H54 (cell line): ENCODE results near the gene PRRC2C.
"Not testable (repeated sequence)": the region's sequence is repeated elsewhere in the genome, so short reads cannot be mapped to it uniquely, and the experiment has no call there.

Experiments
- DNase-seq: peaks from one replicate; pipeline ENCODE4 v3.0.0; 2011; ENCODE audit warnings: low spot score, mixed read lengths; ENCODE audit not compliant: insufficient read length
- FAIRE-seq: peaks from 3 replicates; lab custom pipeline; 2011; peaks lifted over from hg19 to GRCh38; lab: Jason Lieb, UNC
- POLR2A ChIP-seq: IDR thresholded peaks from 2 replicates; pipeline ENCODE4 v1.6.1; 2011; ENCODE audit warnings: low read depth, mild to moderate bottlenecking, low read length

PRRC2C gene

GRCh38 chr1:171583591-171584201 is 98.4 kb downstream of the PRRC2C start:
- TF ChIP-seq POLR2A: no peak
- DNase-seq: no peak
- no peak for FAIRE-seq

- no peak for TF ChIP-seq POLR2A
- no peak for FAIRE-seq
- DNase-seq: no peak
These were observed 100.4 kb downstream of the PRRC2C start for GRCh38 chr1:171585715-171586114.

- FAIRE-seq (no peak), DNase-seq (no peak)
These were observed 102.9 kb downstream of the PRRC2C start for GRCh38 chr1:171588230-171588629.

GRCh38 chr1:171590022-171590421 is 104.7 kb downstream of the PRRC2C start:
- no peak for FAIRE-seq
- DNase-seq: no peak
- TF ChIP-seq POLR2A: no peak

More at GRCh38 chr1:171588230-171588629, 102.9 kb downstream of the PRRC2C start:
- no peak for TF ChIP-seq POLR2A

- TF ChIP-seq POLR2A: no peak
- DNase-seq (no peak), FAIRE-seq (no peak)
These were observed 110.0 kb downstream of the PRRC2C start for GRCh38 chr1:171595324-171595723.

GRCh38 chr1:171596119-171596518 is 110.8 kb downstream of the PRRC2C start:
- DNase-seq (no peak), FAIRE-seq (no peak)
- TF ChIP-seq POLR2A: no peak

- DNase-seq (no peak), FAIRE-seq (no peak)
- no peak for TF ChIP-seq POLR2A
These were observed 111.4 kb downstream of the PRRC2C start for GRCh38 chr1:171596705-171597104.

- FAIRE-seq (no peak), DNase-seq (no peak)
- TF ChIP-seq POLR2A: no peak
These were observed 111.9 kb downstream of the PRRC2C start for GRCh38 chr1:171597203-171597602.

GRCh38 chr1:171600310-171600709 is 115.0 kb downstream of the PRRC2C start:
- FAIRE-seq: not testable (repeated sequence)

GRCh38 chr1:171600862-171601261 is 115.5 kb downstream of the PRRC2C start:
- TF ChIP-seq POLR2A: no peak
- no peak for FAIRE-seq
- DNase-seq: no peak

More at GRCh38 chr1:171600310-171600709, 115.0 kb downstream of the PRRC2C start:
- DNase-seq: not testable (repeated sequence)

- not testable (repeated sequence) for FAIRE-seq, DNase-seq
These were observed 117.7 kb downstream of the PRRC2C start for GRCh38 chr1:171603042-171603441.

GRCh38 chr1:171606402-171606941 is 121.1 kb downstream of the PRRC2C start:
- DNase-seq (no peak), FAIRE-seq (no peak)
- no peak for TF ChIP-seq POLR2A

- FAIRE-seq (no peak), DNase-seq (no peak)
- no peak for TF ChIP-seq POLR2A
These were observed 125.1 kb downstream of the PRRC2C start for GRCh38 chr1:171610385-171610784.

- TF ChIP-seq POLR2A: no peak
- DNase-seq (no peak), FAIRE-seq (no peak)
These were observed 126.0 kb downstream of the PRRC2C start for GRCh38 chr1:171611306-171611705.

GRCh38 chr1:171613282-171613681 is 128.0 kb downstream of the PRRC2C start:
- no peak for TF ChIP-seq POLR2A
- no peak for FAIRE-seq
- DNase-seq: no peak

- not testable (repeated sequence) for DNase-seq, FAIRE-seq
These were observed 130.0 kb downstream of the PRRC2C start for GRCh38 chr1:171615122-171615906.
